Measurements from ENCODE around the gene TELO2.

The TELO2 gene

DNA sequence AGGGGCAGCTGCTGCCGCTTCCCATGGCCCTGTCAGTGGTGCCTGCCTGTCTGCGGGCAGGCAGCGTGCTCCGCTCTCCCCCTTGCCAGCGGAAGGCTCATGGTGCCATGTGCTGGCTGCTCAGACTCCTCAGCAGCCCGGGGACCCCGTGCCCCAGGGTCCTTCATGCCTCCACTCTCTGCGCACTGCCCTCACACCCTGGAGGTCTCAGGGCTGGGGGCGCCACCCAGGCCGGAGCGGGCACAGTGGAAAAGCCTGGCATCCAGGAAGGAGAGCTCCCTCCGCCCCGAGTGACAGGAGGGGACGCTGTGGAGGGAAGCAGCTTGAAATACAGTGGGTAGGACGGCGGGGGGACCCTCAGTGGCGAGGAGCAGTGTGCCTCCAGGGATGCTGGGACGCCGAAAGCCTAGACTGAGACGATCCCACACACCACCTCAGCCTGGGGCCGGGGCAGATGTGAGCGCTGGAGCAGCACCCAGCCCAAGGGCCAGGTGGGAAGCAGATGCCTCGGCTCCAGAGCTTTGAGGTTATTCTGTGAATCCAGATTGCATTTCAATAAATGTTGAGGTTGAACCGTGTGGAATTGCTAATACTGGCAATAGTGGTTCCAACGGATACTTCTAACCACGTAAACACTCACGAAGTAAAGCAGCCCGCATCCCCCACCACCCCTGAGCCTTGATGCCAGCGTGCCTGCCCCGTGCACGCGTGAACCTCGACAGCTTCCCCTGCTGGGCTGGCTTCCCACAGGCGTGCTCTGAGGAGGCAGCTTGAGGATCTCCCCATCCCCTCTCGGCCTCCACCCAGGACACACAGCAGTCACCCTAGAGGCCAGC lies 46.8 kb downstream of the TELO2 start:
- DNase-seq = no peak

DNA sequence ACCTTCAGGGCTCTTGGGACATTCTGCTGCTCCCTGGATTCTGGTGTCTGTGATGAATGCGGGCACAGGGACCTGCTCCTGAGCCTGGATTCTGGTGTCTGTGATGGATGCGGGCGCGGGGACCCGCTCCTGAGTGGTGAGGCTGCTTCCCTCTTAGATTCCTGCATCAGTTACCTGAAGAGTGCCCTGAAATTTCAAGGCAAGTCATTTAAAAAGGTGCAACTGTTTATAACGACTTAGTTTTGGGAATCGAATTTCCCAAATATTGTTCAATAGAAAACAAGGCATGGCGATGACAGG lies 47.3 kb downstream of the TELO2 start:
- DNase-seq = no peak

DNA sequence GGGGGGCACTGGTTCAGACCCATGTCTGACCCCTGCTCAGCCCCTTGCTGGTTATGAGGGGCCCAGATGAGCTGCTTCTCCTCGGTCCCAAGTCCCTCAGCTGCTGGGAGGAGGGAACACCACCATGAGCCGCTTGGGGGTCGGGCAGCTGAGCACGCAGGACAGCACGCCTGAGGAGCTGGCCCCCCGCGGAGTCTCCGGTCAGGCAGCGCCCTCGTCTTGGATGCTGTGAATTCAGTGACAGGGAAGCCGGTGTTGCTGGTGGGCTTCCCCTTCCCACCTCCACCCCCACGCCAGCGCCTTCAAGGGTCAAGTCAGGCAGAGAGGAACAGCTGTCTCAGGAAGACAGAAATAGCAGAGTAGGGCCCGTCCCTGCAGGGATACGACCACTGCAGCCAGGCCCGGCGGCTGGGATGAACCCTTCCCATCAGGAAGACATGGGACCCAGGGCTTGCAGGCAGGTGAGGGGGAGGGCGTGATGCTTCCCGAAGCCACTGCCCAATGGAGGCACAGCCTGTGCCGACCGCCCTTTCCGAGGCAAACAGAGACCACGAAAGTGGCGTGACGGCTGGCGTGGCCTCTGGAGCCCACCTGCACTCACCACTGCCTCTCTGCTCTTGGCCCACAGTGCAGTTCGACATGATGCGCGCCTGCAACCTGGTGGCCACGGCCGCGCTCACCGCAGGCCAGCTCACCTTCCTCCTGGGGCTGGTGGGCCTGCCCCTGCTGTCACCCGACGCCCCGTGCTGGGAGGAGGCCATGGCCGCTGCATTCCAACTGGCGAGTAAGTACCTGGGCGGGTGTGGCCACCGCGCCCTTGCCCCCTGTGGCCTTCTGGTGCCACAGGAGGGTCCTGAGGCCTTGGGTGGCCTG lies 48.4 kb downstream of the TELO2 start:
- no peak for DNase-seq

DNA sequence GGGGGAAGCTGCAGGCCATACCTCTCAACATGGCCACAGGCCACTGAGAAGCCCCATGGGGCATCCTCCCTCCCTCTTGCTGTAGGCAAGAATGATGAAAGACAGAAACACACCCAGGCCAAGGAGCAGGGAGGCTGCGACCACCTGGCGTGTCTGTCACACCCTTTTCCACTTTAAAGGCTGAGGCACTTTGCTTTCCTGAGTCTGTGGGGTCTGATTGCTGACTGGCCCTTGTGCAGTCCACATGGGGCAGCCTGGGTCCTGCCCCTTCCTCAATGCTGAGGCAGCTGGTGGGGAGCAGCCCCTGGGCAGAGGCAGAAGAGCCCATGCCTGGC lies 49.0 kb downstream of the TELO2 start:
- no peak for DNase-seq

DNA sequence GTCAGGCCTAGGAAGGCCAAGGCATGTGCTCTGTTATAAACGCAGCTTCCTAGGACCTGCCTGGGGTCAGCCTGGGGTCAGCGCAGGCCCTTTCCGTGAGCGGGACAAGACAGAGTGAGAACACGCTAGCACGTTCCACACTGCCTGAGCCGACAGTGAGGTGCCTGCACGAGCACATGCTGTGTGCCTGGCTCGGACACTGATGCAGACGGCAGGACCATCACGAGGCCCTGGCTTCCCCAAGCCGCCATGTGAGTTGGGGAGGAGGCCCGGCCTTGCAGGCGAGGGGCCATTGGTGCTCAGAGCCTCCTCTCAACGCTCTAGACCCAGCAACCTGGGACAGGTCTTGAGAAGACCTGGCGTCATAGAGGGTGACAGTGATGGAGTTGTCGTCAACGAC lies 49.4 kb downstream of the TELO2 start:
- no peak for DNase-seq

DNA sequence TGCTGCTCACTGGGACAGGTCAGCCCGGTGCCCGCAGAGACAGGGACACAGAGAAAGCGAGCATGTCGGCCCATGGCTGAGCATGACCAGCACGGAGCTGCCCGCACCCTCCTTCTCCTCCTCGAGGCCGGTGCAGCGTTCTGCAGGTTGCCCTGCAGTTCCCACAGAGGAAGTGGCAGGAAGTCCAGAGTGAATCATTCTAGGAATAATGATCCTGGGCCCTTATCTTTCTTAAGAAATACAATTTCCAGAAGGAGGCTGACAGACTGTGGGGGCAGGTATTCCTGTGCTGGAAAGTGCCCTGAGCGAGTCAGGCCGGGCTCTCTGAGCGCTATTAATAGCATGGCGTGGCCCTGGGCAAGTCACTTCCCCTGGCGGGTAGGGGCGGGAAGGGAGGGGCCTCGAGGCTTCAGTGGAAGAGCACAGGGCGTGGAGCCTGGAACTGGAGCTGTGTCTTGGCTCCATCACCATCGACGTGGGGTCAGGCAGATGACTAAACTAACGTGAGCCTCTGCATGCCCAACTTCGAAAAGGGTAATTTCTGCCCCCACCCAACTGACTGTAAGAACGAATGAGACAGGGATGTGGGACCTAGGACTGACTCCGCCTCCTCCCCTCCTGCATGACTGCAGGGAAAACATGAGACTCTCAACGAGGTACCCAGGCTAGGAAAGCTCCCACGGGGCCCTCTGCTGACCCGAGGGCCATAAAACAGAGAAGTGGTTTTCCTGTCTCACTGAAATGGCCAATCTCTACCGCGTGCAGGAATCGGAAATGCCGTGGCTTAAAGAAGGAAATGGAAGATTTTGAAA lies 50.1 kb downstream of the TELO2 start:
- DNase-seq = peak; percentile 81

GRCh38 chr16:1545044-1546040 lies 52.2 kb downstream of the TELO2 start:
- peak; percentile 22 for DNase-seq

GRCh38 chr16:1546430-1546829 lies 53.3 kb downstream of the TELO2 start:
- DNase-seq = no peak

GRCh38 chr16:1548233-1548632 lies 55.1 kb downstream of the TELO2 start:
- DNase-seq = no peak

- no peak for DNase-seq
These were observed 55.6 kb downstream of the TELO2 start for GRCh38 chr16:1548727-1549126.

GRCh38 chr16:1550069-1550468 lies 56.9 kb downstream of the TELO2 start:
- DNase-seq = no peak

GRCh38 chr16:1550696-1551095 lies 57.5 kb downstream of the TELO2 start:
- no peak for DNase-seq

DNA sequence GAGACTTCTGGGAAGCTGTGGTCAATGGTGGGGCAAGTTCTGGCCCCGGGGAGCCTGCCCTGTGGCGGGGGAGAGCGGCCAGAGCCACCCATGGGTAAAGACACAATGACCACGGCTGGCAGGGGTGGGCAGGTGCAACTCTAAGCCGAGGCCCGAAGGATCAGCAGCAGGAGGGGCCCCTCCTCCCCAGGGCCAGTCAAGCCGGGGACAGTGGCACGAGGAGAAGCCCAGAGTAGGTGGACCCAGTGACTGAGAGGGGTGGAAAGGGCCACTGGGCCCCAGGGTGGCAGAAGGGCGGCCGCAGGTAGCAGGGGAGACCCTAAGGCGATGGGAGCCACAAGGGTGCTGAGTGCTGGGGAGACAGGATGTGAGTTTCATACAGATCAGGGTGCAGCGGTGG lies 58.0 kb downstream of the TELO2 start:
- DNase-seq = no peak

- DNase-seq = no peak
These were observed 59.0 kb downstream of the TELO2 start for GRCh38 chr16:1552129-1552528.

DNA sequence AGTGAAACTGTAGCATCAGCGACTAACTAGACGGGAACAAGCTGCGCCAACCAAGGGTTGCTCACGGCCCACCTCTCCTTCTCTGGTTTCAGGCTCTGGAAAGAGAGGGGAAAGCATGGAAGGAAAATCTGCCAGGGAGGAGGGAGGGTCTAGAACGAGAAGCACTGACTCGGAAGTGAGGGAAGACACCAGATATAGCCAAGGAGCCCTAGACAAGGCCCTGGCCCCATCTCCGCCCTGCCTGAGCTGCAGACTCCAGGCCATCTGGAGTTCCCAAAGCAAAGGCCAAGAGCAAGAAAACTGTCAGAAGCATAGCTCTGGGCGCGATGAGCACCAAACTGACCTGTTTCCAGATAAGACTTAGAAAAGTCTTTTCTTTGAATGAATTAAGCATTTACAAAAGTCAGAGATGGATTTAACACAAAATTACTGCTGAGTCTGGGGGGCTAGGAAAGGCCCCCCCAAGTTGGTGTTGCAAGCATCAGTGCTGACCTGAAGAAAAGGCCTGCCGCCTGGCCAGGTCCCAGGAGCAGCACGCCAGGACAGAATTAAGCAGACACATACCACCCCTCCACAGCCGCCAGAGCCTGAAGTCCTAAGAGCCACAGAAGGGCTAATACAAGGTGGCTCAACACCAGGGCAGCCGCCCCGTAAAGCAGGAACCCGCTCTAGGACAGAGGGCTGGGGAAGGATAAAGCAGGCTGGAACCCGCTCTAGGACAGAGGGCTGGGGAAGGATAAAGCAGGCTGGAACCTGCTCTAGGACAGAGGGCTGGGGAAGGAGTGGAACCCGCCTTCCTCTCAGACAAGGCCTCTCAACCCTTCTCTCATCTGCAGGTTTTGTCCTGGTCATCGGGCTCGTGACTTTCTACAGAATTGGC lies 61.0 kb downstream of the TELO2 start:
- no peak for DNase-seq

DNA sequence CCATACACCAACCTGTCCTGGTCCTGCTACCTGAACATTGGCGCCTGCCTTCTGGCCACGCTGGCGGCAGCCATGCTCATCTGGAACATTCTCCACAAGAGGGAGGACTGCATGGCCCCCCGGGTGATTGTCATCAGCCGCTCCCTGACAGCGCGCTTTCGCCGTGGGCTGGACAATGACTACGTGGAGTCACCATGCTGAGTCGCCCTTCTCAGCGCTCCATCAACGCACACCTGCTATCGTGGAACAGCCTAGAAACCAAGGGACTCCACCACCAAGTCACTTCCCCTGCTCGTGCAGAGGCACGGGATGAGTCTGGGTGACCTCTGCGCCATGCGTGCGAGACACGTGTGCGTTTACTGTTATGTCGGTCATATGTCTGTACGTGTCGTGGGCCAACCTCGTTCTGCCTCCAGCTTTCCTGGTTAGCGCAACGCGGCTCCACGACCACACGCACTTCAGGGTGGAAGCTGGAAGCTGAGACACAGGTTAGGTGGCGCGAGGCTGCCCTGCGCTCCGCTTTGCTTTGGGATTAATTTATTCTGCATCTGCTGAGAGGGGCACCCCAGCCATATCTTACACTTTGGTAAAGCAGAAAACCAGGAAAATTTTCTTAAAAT lies 61.8 kb downstream of the TELO2 start:
- no peak for DNase-seq

DNA sequence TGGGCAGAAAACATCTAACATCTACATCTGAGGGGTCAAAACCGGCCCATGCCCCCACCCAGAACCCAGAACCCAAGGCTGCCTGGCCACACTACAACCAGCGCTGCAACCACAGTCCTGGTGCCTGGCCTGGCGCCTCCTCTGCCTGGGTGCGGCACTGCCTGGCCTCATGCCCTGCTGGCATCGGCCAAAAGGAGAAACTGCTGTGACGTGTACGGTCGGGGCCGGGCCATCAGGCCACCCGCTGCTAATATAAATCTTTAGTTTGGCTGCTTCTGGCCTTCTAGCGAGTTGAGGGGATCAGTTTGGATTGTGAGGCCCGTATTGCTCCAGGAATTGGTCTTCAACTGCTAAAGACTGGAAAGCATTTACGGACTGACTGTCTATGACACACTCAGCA lies 63.1 kb downstream of the TELO2 start:
- no peak for DNase-seq

GRCh38 chr16:1557074-1557473 lies 63.9 kb downstream of the TELO2 start:
- DNase-seq = no peak

- no peak for DNase-seq
These were observed 64.4 kb downstream of the TELO2 start for GRCh38 chr16:1557576-1557975.

GRCh38 chr16:1559446-1559975 lies 66.4 kb downstream of the TELO2 start:
- DNase-seq = no peak
